Stomach (tissue), 9 donors: ENCODE measurements around the gene DPYSL5. TPM values are rescaled to one million over a fixed set of nuclear protein-coding genes. Genes with fewer than 3 reads are reported as not detected.

Source experiments
- DNase-seq, 2 donors: peaks; one replicate each; pipeline versions ENCODE4 v3.0.0 to v3.0.0-alpha.2; 2013 to 2019
- H3K27ac ChIP-seq, 5 donors: fragments of 200-600 bp in 4 of 5; sonication (generic) in 4 of 5; one replicate each; pipeline ENCODE4 v1.5.1; 2013 to 2019; ENCODE audit warnings: mild to moderate bottlenecking in 1 of 5, moderate library complexity in 1 of 5
- H3K27me3 ChIP-seq, 3 donors: fragments of 200-600 bp; sonication (generic); one replicate each; pipeline ENCODE4 v1.5.1; 2017 to 2019; ENCODE audit warnings: mixed run types in 1 of 3
- H3K36me3 ChIP-seq, 4 donors: fragments of 200-600 bp; sonication (generic); 1 replicate in 3 of 4; 2 replicates in 1 of 4; pipeline ENCODE4 v1.5.1; 2016 to 2019
- H3K4me1 ChIP-seq, 4 donors: fragments of 200-600 bp; sonication (generic); one replicate each; pipeline ENCODE4 v1.5.1; 2016 to 2019
- H3K4me3 ChIP-seq, 4 donors: fragments of 200-600 bp; sonication (generic) in 3 of 4; one replicate each; pipeline ENCODE4 v1.5.1; 2016 to 2019; ENCODE audit warnings: mild to moderate bottlenecking in 1 of 4
- H3K9me3 ChIP-seq, 4 donors: fragments of 200-600 bp; sonication (generic); one replicate each; pipeline ENCODE4 v1.5.1; 2016 to 2019
- EP300 ChIP-seq: sonication (generic); formaldehyde crosslinking; IDR thresholded peaks from one replicate; pipeline ENCODE4 v1.6.1; 2017; ENCODE audit warnings: antibody characterized with exemption
- POLR2A ChIP-seq, 4 donors: fragments of 450-650 bp; IDR thresholded peaks; one replicate each; pipeline ENCODE4 v1.6.1; 2016; ENCODE audit warnings: antibody characterized with exemption in 4 of 4, control low read depth in 2 of 4, mild to moderate bottlenecking in 1 of 4, moderate library complexity in 1 of 4
- POLR2AphosphoS5 ChIP-seq, 3 donors: sonication (generic); formaldehyde crosslinking; IDR thresholded peaks; one replicate each; pipeline ENCODE4 v1.6.1; 2016; ENCODE audit warnings: antibody characterized with exemption in 3 of 3
- WGBS, 5 donors: extraction: QIAGEN DNeasy Blood & Tissue Kit in 3 of 5; methylation state at CpG; one replicate each; pipeline versions ENCODE4 v1.1.5 to v1.1.7; 2013 to 2018; 5-methylcytosine and 5-hydroxymethylcytosine counted together
- intact Hi-C: fragments of 100-400 bp; cut with DNase I; formaldehyde crosslinking; loops from one replicate; pipeline ENCODE4 v1.15.1; 2023; ENCODE audit warnings: low total_unique reads
- polyA plus RNA-seq, 3 donors: library from polyadenylated mRNA; stranded (reverse); fragments of 200-250 nt; gene quantifications; one replicate each; pipeline ENCODE4 v1.2.3, GENCODE V29; 2013
- total RNA-seq, 5 donors: library from RNA; depleted of rRNA; stranded (reverse); fragments of >200 nt; gene quantifications; one replicate each; pipeline versions ENCODE4 v1.1.0 to v1.2.3, GENCODE V29; 2014 to 2016
- TF ChIP-seq, protein P1 (sequence below), 7 experiments: fragments of 450-650 bp in 4 of 7; fragments of 200-600 bp in 3 of 7; sonication (generic) in 3 of 7; IDR thresholded peaks; one replicate each; pipeline ENCODE4 v1.5.1; 2016 to 2019; ENCODE audit warnings: antibody characterized with exemption in 7 of 7, control low read depth in 2 of 7, mild to moderate bottlenecking in 1 of 7
- donor health status: healthy with polysubstance abuse.
- donor health status: Bipolar disorder and iron deficiency.
- donor health status: healthy.

The DPYSL5 gene
- total and polyA plus RNA-seq, 8 donors = 0.06 to 0.55 TPM; not detected in 6

DNA sequence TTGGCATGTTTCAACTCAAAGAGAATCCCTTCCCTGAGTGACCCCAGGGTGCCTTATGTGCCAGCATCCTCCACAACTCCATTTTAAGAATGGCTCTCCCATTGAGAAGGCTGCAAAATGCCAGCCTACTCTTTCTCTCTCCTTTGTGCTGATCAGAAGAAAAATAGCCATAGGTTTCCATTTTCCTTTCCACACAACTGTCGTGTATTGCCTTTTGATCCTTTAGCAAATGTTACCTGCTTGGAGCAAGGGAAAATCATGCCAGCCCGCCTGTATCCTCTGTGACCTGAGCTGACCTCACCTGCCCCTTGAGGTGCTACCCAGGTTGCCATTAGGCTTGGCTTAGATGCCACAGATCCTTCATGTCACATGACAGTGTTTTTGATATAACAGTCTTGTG is 38.8 kb downstream of the DPYSL5 start:
- 64 to 95% (median 75%) methylated on average over 2 of the region's 2 CpGs for WGBS, 5 donors
- intact Hi-C loops = no loop called here
- no peak overlapping the region for H3K27ac ChIP-seq

DNA sequence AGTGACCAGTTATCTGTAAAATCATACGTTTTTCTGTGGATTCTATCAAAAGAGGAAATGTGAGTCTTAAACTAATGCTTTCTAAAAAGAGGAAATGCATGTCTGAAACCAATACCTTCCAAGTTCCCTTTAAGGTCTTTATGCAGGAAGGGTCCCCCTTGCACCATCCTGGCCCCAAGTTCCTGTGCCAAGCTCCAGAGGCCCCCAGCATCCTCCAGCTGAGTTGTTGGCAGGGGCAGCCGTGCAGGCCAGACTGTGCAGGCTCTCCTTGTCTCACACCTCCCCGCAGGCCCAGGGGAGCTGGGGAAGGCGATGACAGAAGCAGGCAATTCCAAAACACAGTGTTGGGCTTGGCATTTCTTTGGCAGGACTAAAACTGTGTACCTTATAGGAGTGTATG is 39.2 kb downstream of the DPYSL5 start:
- peaks cover 0 to 8% (median 7%) of the 10 kb centered on the region in 3 donors for H3K27me3 ChIP-seq
- no peak overlapping the region for H3K27ac ChIP-seq
- no peaks in the 10 kb centered on the region for H3K4me1 ChIP-seq
- TF ChIP-seq POLR2A (IDR thresholded peaks at IDR 0.05) = no peak
- TF ChIP-seq, protein P1, sequence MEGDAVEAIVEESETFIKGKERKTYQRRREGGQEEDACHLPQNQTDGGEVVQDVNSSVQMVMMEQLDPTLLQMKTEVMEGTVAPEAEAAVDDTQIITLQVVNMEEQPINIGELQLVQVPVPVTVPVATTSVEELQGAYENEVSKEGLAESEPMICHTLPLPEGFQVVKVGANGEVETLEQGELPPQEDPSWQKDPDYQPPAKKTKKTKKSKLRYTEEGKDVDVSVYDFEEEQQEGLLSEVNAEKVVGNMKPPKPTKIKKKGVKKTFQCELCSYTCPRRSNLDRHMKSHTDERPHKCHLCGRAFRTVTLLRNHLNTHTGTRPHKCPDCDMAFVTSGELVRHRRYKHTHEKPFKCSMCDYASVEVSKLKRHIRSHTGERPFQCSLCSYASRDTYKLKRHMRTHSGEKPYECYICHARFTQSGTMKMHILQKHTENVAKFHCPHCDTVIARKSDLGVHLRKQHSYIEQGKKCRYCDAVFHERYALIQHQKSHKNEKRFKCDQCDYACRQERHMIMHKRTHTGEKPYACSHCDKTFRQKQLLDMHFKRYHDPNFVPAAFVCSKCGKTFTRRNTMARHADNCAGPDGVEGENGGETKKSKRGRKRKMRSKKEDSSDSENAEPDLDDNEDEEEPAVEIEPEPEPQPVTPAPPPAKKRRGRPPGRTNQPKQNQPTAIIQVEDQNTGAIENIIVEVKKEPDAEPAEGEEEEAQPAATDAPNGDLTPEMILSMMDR (IDR thresholded peaks at IDR 0.05) = no peak
- no peak for TF ChIP-seq POLR2AphosphoS5 (IDR thresholded peaks at IDR 0.05)
- no peak for TF ChIP-seq EP300
- DNase-seq = no peak
- WGBS, 5 donors = 48 to 62% (median 54%) methylated on average over 4 of the region's 4 CpGs
- H3K9me3 ChIP-seq = no peaks in the 10 kb centered on the region
- intact Hi-C loops = no loop called here
- H3K4me3 ChIP-seq = no peak overlapping the region
- no peaks in the 10 kb centered on the region for H3K36me3 ChIP-seq

More for the DNA sequence above, 38.8 kb downstream of the DPYSL5 start:
- peaks cover 0 to 12% (median 8%) of the 10 kb centered on the region in 3 donors for H3K27me3 ChIP-seq
- TF ChIP-seq POLR2A (IDR thresholded peaks at IDR 0.05) = no peak
- TF ChIP-seq EP300 = no peak
- TF ChIP-seq, protein P1 (IDR thresholded peaks at IDR 0.05) = no peak
- no peak for TF ChIP-seq POLR2AphosphoS5 (IDR thresholded peaks at IDR 0.05)
- no peak overlapping the region for H3K4me3 ChIP-seq
- no peak for DNase-seq
- H3K36me3 ChIP-seq = no peaks in the 10 kb centered on the region
- no peaks in the 10 kb centered on the region for H3K9me3 ChIP-seq
- H3K4me1 ChIP-seq = no peaks in the 10 kb centered on the region

DNA sequence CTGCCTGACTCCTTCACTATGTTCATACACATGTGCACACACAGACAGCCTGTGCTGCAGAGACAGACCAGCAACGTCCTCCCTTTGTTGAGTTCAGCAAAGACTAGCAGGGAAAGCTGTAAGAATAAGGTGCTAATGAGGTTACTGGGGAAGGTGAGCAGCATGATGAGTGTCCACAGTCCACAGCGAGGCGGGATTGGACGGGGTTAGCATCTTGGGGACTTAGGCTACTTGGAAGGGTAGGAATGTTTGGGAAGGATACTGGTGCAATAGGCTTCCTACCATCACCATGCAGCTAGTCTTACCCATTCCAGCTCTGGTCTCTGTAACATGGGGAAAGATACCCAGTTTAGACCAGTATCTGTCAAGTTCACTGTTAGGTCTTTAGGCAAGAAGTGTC is 41.9 kb downstream of the DPYSL5 start:
- Histone ChIP-seq H3K4me3 (no peak overlapping the region), H3K27ac (no peak overlapping the region), H3K27me3 (no peaks in the 10 kb centered on the region), H3K9me3 (peaks cover 0 to 4% (median 1%) of the 10 kb centered on the region in 4 donors), H3K4me1 (no peaks in the 10 kb centered on the region), H3K36me3 (no peaks in the 10 kb centered on the region)
- intact Hi-C loops = no loop called here
- TF ChIP-seq EP300 = no peak
- TF ChIP-seq, protein P1 (IDR thresholded peaks at IDR 0.05) = no peak
- TF ChIP-seq POLR2AphosphoS5 (IDR thresholded peaks at IDR 0.05) = no peak
- no peak for TF ChIP-seq POLR2A (IDR thresholded peaks at IDR 0.05)
- 81 to 92% (median 85%) methylated on average over 4 of the region's 4 CpGs for WGBS, 5 donors
- no peak for DNase-seq

DNA sequence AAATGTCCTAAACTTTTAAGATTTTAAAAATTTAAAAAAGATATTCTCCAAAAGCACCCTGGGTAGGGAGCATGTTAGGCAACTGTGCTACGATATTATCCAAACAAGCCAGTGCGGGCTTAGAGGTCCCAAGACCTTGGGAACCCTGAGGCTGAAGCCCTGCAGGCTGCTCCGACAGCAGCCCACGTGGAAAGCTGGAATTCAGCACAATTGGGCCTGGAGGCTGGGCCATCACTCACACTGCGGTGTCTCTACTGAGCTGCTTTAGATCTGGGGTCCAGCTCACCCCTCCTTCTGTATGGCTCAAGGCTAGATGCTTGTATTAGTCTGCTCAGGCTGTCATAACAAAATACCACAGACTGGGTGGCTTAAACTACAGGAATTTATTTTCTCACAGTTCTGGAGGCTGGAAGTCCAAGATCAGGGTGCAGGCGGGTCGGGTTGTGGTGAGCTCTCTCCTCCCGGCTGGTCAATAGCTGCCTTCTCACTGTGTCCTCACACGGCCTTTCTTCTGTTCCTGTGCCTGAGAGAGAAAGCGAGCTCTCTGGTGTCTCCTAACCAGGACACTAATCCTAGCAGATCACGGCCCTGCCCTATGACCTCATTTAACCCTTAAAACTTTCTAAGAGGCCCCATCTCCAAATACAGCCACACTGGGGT is 42.5 kb downstream of the DPYSL5 start:
- Histone ChIP-seq H3K4me1 (no peaks in the 10 kb centered on the region), H3K36me3 (no peaks in the 10 kb centered on the region), H3K9me3 (peaks cover 0 to 11% (median 8%) of the 10 kb centered on the region in 4 donors), H3K4me3 (no peak overlapping the region), H3K27me3 (no peaks in the 10 kb centered on the region), H3K27ac (no peak overlapping the region)
- WGBS, 5 donors = 83 to 88% (median 86%) methylated on average over 11 of the region's 11 CpGs
- no peak for TF ChIP-seq POLR2A (IDR thresholded peaks at IDR 0.05)
- TF ChIP-seq, protein P1 (IDR thresholded peaks at IDR 0.05) = no peak
- no peak for TF ChIP-seq EP300
- TF ChIP-seq POLR2AphosphoS5 (IDR thresholded peaks at IDR 0.05) = no peak
- no peak for DNase-seq
- intact Hi-C loops = no loop called here
